HK-2 (cell line): ENCODE measurements around the gene OR5C1.
A peak's percentile ranks its signal among the peaks of the same experiment; 100 is the strongest.
"Not testable (repeated sequence)": the region's sequence is repeated elsewhere in the genome, so short reads cannot be mapped to it uniquely, and the experiment has no call there.

Experiments
- DNase-seq: peaks from one replicate; pipeline ENCODE4 v3.0.0-alpha.2; 2018; ENCODE audit not compliant: unreplicated experiment

Gene OR5C1

GRCh38 chr9:122810306-122810946 is 21.7 kb downstream of the OR5C1 start:
- DNase-seq, result peak; percentile 64

GRCh38 chr9:122812736-122813135 is 24.0 kb downstream of the OR5C1 start:
- DNase-seq, result no peak

GRCh38 chr9:122814545-122814944 is 25.8 kb downstream of the OR5C1 start:
- DNase-seq, result no peak

- DNase-seq, result no peak
Measured at GRCh38 chr9:122815544-122815943, 26.8 kb downstream of the OR5C1 start.

GRCh38 chr9:122816163-122816867 is 27.6 kb downstream of the OR5C1 start:
- no peak for DNase-seq

GRCh38 chr9:122819326-122819725 is 30.6 kb downstream of the OR5C1 start:
- no peak for DNase-seq

GRCh38 chr9:122819791-122820489 is 31.2 kb downstream of the OR5C1 start:
- no peak for DNase-seq

- DNase-seq, result no peak
Measured at GRCh38 chr9:122820490-122820845, 31.7 kb downstream of the OR5C1 start.

- no peak for DNase-seq
Measured at GRCh38 chr9:122821278-122821943, 32.7 kb downstream of the OR5C1 start.

- DNase-seq, result no peak
Measured at GRCh38 chr9:122822056-122822455, 33.3 kb downstream of the OR5C1 start.

- no peak for DNase-seq
Measured at GRCh38 chr9:122822938-122823337, 34.2 kb downstream of the OR5C1 start.

- DNase-seq, result no peak
Measured at GRCh38 chr9:122827761-122828093, 39.0 kb downstream of the OR5C1 start.

- DNase-seq, result not testable (repeated sequence)
Measured at GRCh38 chr9:122828965-122829284, 40.2 kb downstream of the OR5C1 start.

GRCh38 chr9:122832194-122832593 is 43.5 kb downstream of the OR5C1 start:
- no peak for DNase-seq

GRCh38 chr9:122835313-122835731 is 46.6 kb downstream of the OR5C1 start:
- no peak for DNase-seq

- no peak for DNase-seq
Measured at GRCh38 chr9:122837266-122837850, 48.6 kb downstream of the OR5C1 start.

- DNase-seq, result not testable (repeated sequence)
Measured at GRCh38 chr9:122838441-122838840, 49.7 kb downstream of the OR5C1 start.
